ENCODE data around the gene IFNA13. TPM values are rescaled to one million over a fixed set of nuclear protein-coding genes. Genes with fewer than 3 reads are reported as not detected.

IFNA13 gene
- total and polyA plus RNA-seq, 4 donors, result not detected

DNA sequence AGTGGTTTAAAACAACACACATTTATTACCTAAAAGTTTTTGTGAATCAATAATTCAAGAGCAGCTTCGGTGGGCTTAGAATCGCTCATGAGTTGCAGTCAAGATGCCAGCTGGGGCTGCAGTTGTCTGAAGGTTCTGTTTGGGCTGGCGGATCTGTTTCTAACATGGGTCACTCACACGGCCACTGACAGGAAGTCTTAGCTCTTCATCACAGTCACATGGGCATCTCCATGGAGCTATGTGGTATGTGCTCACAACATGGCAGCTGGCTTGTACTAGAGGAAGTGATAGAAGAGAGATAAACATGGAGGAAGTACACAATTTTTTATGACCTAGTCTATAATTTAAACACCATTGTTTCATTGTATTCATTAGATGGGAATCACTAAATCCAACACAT, 43.8 kb downstream of the IFNA13 start:
- 65 to 67% methylated on average over 4 of the region's 4 CpGs for WGBS, 2 donors
- no peak overlapping the region for H3K27ac ChIP-seq (ENCODE audit: low read depth in 1 of 2, low read length in 1 of 2)
- no peak for ATAC-seq (ENCODE audit: insufficient read depth, low FRiP score)
- DNase-seq, result no peak
- no peak overlapping the region for H3K4me3 ChIP-seq
- H3K4me1 ChIP-seq (ENCODE audit: control insufficient read depth in 5 of 5, insufficient read depth in 5 of 5, low read length in 5 of 5), result no peaks in the 10 kb centered on the region
- no peak overlapping the region for H3K9ac ChIP-seq (ENCODE audit: insufficient read depth in 1 of 2, low read length in 2 of 2)
- peaks cover 5 to 15% (median 11%) of the 10 kb centered on the region in 4 donors for H3K36me3 ChIP-seq (ENCODE audit: control insufficient read depth in 4 of 4, insufficient read depth in 4 of 4, low read length in 4 of 4)
- H3K27me3 ChIP-seq (ENCODE audit: control insufficient read depth in 3 of 3, insufficient read depth in 3 of 3, low read length in 2 of 3), result no peaks in the 10 kb centered on the region
- H3K9me3 ChIP-seq (ENCODE audit: control insufficient read depth in 4 of 4, insufficient read depth in 3 of 4, low read length in 3 of 4), result no peaks in the 10 kb centered on the region
- TF ChIP-seq CTCF (IDR thresholded peaks at IDR 0.05; ENCODE audit: control extremely low read depth, extremely low read depth), result no peak

- H3K36me3 ChIP-seq (ENCODE audit: control insufficient read depth in 4 of 4, insufficient read depth in 4 of 4, low read length in 4 of 4), result peaks cover 5 to 15% (median 11%) of the 10 kb centered on the region in 4 donors
- DNase-seq (no peak), ATAC-seq (ENCODE audit: insufficient read depth, low FRiP score) (no peak)
- 73 to 82% methylated on average over 5 of the region's 5 CpGs for WGBS, 2 donors
- H3K4me3 ChIP-seq, result no peak overlapping the region
- H3K9ac ChIP-seq (ENCODE audit: insufficient read depth in 1 of 2, low read length in 2 of 2), result no peak overlapping the region
- no peaks in the 10 kb centered on the region for H3K9me3 ChIP-seq (ENCODE audit: control insufficient read depth in 4 of 4, insufficient read depth in 3 of 4, low read length in 3 of 4)
- H3K27me3 ChIP-seq (ENCODE audit: control insufficient read depth in 3 of 3, insufficient read depth in 3 of 3, low read length in 2 of 3), result no peaks in the 10 kb centered on the region
- no peak for TF ChIP-seq CTCF (IDR thresholded peaks at IDR 0.05; ENCODE audit: control extremely low read depth, extremely low read depth)
- no peaks in the 10 kb centered on the region for H3K4me1 ChIP-seq (ENCODE audit: control insufficient read depth in 5 of 5, insufficient read depth in 5 of 5, low read length in 5 of 5)
- H3K27ac ChIP-seq (ENCODE audit: low read depth in 1 of 2, low read length in 1 of 2), result no peak overlapping the region
These were observed 44.9 kb downstream of the IFNA13 start for GRCh38 chr9:21322911-21323461.

DNA sequence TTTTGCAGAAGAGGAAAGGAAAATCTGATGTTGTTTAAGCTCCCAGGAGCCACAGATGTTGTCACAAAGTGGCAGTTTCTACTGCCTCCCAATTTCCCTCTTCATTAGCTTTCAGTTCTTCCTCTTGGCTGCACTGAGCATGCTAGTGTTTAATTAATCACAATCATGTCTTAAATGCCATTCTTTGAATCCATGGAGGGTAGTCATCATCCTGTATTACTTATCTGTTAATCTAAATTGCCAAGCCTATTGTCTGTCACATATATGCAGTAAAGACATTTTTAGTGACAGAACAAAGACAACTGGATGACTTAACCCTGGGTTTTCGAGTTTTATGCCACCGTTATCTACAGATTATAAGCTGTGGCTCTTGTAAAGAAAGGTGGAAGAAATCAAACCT, 47.4 kb downstream of the IFNA13 start:
- H3K27me3 ChIP-seq (ENCODE audit: control insufficient read depth in 3 of 3, insufficient read depth in 3 of 3, low read length in 2 of 3), result peaks cover 0 to 3% (median 0%) of the 10 kb centered on the region in 3 donors
- DNase-seq (no peak), ATAC-seq (ENCODE audit: insufficient read depth, low FRiP score) (no peak)
- H3K27ac ChIP-seq (ENCODE audit: low read depth in 1 of 2, low read length in 1 of 2), result no peak overlapping the region
- peaks cover 0 to 9% (median 0%) of the 10 kb centered on the region in 5 donors for H3K4me1 ChIP-seq (ENCODE audit: control insufficient read depth in 5 of 5, insufficient read depth in 5 of 5, low read length in 5 of 5)
- TF ChIP-seq CTCF (IDR thresholded peaks at IDR 0.05; ENCODE audit: control extremely low read depth, extremely low read depth), result no peak
- WGBS, 2 donors, result 71 to 86% methylated on average over 2 of the region's 2 CpGs
- H3K9me3 ChIP-seq (ENCODE audit: control insufficient read depth in 4 of 4, insufficient read depth in 3 of 4, low read length in 3 of 4), result no peaks in the 10 kb centered on the region
- no peak overlapping the region for H3K4me3 ChIP-seq
- no peak overlapping the region for H3K9ac ChIP-seq (ENCODE audit: insufficient read depth in 1 of 2, low read length in 2 of 2)
- H3K36me3 ChIP-seq (ENCODE audit: control insufficient read depth in 4 of 4, insufficient read depth in 4 of 4, low read length in 4 of 4), result peaks cover 5 to 15% (median 11%) of the 10 kb centered on the region in 4 donors

Measured in lung (tissue), 12 donors.